ENCODE results near the gene ZCCHC14.
"Not testable (repeated sequence)": the region's sequence is repeated elsewhere in the genome, so short reads cannot be mapped to it uniquely, and the experiment has no call there.

ZCCHC14 gene

DNA sequence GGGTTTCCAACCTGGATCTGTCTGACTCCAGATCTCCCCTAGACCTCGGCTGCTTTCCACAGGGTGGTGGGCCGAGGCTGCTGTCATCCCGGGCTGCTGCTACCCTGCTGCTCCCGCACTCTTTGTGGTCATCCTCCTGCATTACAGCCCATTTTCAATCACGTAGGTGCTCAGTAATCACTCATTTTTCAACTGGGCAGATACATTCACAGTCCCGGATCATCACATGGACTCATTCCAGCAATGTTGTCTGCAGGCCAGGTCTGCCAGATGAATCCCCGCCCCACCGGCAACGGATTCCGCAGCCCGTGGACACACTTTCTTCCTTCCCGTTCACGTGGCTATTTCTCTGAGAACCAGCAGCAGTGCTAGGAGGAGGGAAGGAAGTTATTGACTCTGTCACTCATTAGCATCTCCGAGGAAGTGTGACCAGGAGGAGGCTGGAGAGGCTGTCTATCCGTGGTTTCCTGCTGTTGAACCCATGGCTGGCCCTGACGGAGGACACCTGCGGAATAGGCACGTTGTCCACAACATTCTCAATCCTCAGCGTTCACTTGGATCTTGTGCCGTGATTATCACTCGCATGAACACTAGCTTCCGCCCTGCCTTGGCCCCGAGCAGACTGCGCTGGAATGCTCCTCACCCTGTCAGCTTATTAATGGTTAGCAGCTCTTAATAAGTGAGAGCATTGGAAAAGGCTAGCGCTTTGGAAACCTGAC, 14.7 kb upstream of the ZCCHC14 start:
- no peaks in the 10 kb centered on the region for H3K27me3 ChIP-seq (ENCODE audit: control insufficient read depth, low read length)
- no peak overlapping the region for H3K4me2 ChIP-seq (ENCODE audit: low read length)
- H3K27ac ChIP-seq (ENCODE audit: low read depth, low read length), result no peak overlapping the region
- TF ChIP-seq, protein P1, sequence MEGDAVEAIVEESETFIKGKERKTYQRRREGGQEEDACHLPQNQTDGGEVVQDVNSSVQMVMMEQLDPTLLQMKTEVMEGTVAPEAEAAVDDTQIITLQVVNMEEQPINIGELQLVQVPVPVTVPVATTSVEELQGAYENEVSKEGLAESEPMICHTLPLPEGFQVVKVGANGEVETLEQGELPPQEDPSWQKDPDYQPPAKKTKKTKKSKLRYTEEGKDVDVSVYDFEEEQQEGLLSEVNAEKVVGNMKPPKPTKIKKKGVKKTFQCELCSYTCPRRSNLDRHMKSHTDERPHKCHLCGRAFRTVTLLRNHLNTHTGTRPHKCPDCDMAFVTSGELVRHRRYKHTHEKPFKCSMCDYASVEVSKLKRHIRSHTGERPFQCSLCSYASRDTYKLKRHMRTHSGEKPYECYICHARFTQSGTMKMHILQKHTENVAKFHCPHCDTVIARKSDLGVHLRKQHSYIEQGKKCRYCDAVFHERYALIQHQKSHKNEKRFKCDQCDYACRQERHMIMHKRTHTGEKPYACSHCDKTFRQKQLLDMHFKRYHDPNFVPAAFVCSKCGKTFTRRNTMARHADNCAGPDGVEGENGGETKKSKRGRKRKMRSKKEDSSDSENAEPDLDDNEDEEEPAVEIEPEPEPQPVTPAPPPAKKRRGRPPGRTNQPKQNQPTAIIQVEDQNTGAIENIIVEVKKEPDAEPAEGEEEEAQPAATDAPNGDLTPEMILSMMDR (IDR thresholded peaks at IDR 0.05; ENCODE audit: low read depth, low read length, poor library complexity, severe bottlenecking), result no peak
- TF ChIP-seq EZH2phosphoT487 (IDR thresholded peaks at IDR 0.05; ENCODE audit: borderline replicate concordance, low read length), result no peak
- no peaks in the 10 kb centered on the region for H3K79me2 ChIP-seq (ENCODE audit: control insufficient read depth, low read length)
- H3F3A ChIP-seq (ENCODE audit: control insufficient read depth, insufficient read depth), result no peaks in the 10 kb centered on the region
- no peaks in the 10 kb centered on the region for H4K20me1 ChIP-seq (ENCODE audit: control insufficient read depth, insufficient read depth, low read depth, low read length)
- H3K36me3 ChIP-seq (ENCODE audit: control insufficient read depth, low read length), result no peaks in the 10 kb centered on the region
- H3K9me3 ChIP-seq (ENCODE audit: control insufficient read depth, insufficient read depth, low read length), result peaks cover 2% of the 10 kb centered on the region; the same call in 1 of the 2 replicates
- H3K4me1 ChIP-seq (ENCODE audit: control insufficient read depth, low read length), result no peaks in the 10 kb centered on the region
- no peaks in the 10 kb centered on the region for H3K9me2 ChIP-seq (replicated peaks; ENCODE audit: control insufficient read depth, low read length)
- no peak overlapping the region for H3K4me3 ChIP-seq (ENCODE audit: low read length)

DNA sequence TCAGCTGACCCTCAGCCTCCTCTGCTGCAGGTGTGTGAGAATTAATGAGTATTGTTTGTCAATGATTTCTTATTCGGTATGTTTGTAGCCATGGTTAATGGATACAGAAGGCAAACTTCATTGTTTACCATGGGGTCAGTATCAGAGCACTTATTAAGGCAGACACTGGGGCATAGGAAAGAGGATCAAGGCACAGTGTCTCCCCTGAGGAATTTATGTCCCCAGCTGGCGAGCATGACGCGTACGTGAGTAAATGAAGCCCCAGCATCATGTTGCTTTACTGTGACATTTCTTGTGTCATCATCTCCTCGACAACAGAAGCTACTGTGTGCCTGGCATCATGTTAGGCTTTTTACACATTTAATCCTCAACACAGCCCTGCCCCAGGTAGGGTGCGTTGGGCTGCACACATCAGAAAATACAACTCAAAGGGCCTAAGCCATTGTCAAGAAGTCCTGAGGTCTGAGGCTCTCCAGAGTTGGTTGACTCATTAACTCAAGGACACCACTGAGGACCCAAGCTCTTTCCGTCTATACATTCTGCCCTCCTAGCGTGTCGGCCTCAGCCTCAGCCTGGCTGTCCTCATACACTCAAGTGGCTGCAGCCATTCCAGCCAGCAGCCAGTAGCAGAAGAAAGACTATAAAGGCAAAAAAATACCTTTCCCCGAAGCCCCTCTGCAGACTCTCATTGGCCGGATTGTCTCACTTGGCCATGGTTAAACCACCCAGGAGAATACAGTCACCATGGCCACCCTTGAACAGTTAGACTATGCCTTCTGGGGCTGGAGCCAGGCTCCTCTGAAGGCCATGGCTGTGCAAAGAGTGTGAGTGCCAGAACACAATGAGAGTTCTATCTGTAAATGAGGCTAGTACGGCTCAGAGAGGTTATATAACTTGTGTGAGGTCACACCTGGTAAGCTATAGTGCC, 13.9 kb upstream of the ZCCHC14 start:
- TF ChIP-seq, protein P1 (IDR thresholded peaks at IDR 0.05; ENCODE audit: low read depth, low read length, poor library complexity, severe bottlenecking), result no peak
- H3K9me3 ChIP-seq (ENCODE audit: control insufficient read depth, insufficient read depth, low read length), result peaks cover 7% of the 10 kb centered on the region; the same call in 1 of the 2 replicates
- peaks cover 3% of the 10 kb centered on the region; the same call in 1 of the 2 replicates for H3F3A ChIP-seq (ENCODE audit: control insufficient read depth, insufficient read depth)
- H3K79me2 ChIP-seq (ENCODE audit: control insufficient read depth, low read length), result no peaks in the 10 kb centered on the region
- no peaks in the 10 kb centered on the region for H3K4me1 ChIP-seq (ENCODE audit: control insufficient read depth, low read length)
- H3K36me3 ChIP-seq (ENCODE audit: control insufficient read depth, low read length), result no peaks in the 10 kb centered on the region
- H3K9me2 ChIP-seq (replicated peaks; ENCODE audit: control insufficient read depth, low read length), result no peaks in the 10 kb centered on the region
- H4K20me1 ChIP-seq (ENCODE audit: control insufficient read depth, insufficient read depth, low read depth, low read length), result no peaks in the 10 kb centered on the region
- no peak overlapping the region for H3K4me2 ChIP-seq (ENCODE audit: low read length)
- no peaks in the 10 kb centered on the region for H3K27me3 ChIP-seq (ENCODE audit: control insufficient read depth, low read length)
- no peak overlapping the region for H3K27ac ChIP-seq (ENCODE audit: low read depth, low read length)
- H3K4me3 ChIP-seq (ENCODE audit: low read length), result no peak overlapping the region

DNA sequence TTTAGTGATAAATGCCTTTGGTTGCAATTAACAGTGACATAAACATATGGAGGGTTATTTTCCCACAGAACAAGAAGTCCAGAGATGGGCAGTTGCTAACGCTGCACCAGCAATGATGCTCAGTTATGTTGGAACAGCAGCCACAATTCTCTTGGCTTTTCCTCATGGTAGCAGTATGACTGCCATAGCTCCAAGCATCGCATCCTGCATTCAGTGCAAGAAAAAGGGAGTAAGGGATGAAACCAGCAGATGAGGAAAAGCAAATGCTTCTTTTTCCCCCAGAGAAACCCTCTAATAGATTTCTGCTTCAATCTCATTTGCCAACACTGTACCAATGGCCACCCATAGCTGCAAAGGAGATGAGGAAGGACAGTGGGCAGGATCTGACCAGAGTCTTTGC, 13.0 kb upstream of the ZCCHC14 start:
- Histone ChIP-seq H3K9me2 (replicated peaks; ENCODE audit: control insufficient read depth, low read length) (no peaks in the 10 kb centered on the region), H4K20me1 (ENCODE audit: control insufficient read depth, insufficient read depth, low read depth, low read length) (no peaks in the 10 kb centered on the region), H3K79me2 (ENCODE audit: control insufficient read depth, low read length) (no peaks in the 10 kb centered on the region), H3K27me3 (ENCODE audit: control insufficient read depth, low read length) (no peaks in the 10 kb centered on the region), H3K36me3 (ENCODE audit: control insufficient read depth, low read length) (no peaks in the 10 kb centered on the region), H3K4me3 (ENCODE audit: low read length) (no peak overlapping the region), H3K9me3 (ENCODE audit: control insufficient read depth, insufficient read depth, low read length) (peaks cover 7% of the 10 kb centered on the region; the same call in 1 of the 2 replicates), H3F3A (ENCODE audit: control insufficient read depth, insufficient read depth) (peaks cover 3% of the 10 kb centered on the region; the same call in 1 of the 2 replicates), H3K4me2 (ENCODE audit: low read length) (no peak overlapping the region), H3K4me1 (ENCODE audit: control insufficient read depth, low read length) (no peaks in the 10 kb centered on the region), H3K27ac (ENCODE audit: low read depth, low read length) (no peak overlapping the region)
- TF ChIP-seq, protein P1 (IDR thresholded peaks at IDR 0.05; ENCODE audit: low read depth, low read length, poor library complexity, severe bottlenecking), result no peak
- no peak for TF ChIP-seq EZH2phosphoT487 (IDR thresholded peaks at IDR 0.05; ENCODE audit: borderline replicate concordance, low read length)

DNA sequence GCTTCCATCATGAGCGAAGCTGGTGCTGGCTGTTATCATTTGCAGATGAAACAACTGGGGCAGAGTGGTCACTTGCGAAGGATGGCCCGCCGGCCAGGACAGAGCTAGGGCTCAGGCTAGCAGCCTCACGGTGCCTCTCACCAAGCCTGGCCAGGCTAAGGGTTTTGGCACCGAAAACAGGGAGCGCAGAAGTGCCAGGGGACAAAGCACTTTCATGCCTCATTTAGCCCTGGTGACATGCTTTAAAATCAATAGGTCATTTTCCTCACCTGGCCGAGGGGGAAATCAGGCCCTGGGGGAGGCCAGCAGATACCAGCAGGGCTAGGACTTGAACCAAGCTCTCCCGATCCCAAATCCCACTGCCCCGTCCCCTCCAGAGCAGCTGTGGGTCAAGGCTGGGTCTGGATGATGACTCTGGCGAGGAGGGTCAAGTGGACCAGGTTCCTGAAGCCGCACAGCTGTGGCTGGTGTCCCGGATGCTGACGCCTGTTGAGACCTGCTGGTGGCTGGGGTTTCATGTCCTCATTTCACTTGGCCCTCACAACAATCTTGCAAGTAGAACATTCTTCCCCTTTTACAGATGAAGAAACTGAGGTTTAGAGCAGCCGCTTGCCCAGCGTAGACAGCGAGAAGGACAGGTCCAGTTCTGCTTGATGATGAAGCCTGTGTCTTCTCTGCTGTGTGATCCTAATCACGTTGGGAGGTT, 10.6 kb upstream of the ZCCHC14 start:
- H3K79me2 ChIP-seq (ENCODE audit: control insufficient read depth, low read length); H3K36me3 ChIP-seq (ENCODE audit: control insufficient read depth, low read length); H3F3A ChIP-seq (ENCODE audit: control insufficient read depth, insufficient read depth); H3K4me2 ChIP-seq (ENCODE audit: low read length); H4K20me1 ChIP-seq (ENCODE audit: control insufficient read depth, insufficient read depth, low read depth, low read length); H3K27ac ChIP-seq (ENCODE audit: low read depth, low read length); H3K4me1 ChIP-seq (ENCODE audit: control insufficient read depth, low read length); H3K9me3 ChIP-seq (ENCODE audit: control insufficient read depth, insufficient read depth, low read length); H3K4me3 ChIP-seq (ENCODE audit: low read length); H3K27me3 ChIP-seq (ENCODE audit: control insufficient read depth, low read length); H3K9me2 ChIP-seq (replicated peaks; ENCODE audit: control insufficient read depth, low read length): not testable (repeated sequence)

All from DOHH2 (cell line).